Activated T-cell treated with anti-CD3 and anti-CD28 coated beads, Interleukin-2, amount 50 U/mL, for 1 hour (primary cell): Measurements from ENCODE around the gene PLEKHA6.
A peak's percentile ranks its signal among the peaks of the same experiment; 100 is the strongest.
"Not testable (repeated sequence)": the region's sequence is repeated elsewhere in the genome, so short reads cannot be mapped to it uniquely, and the experiment has no call there.

Experiments used
- DNase-seq: peaks from one replicate; pipeline ENCODE4 v3.0.0-alpha.2; 2020

PLEKHA6 gene

DNA sequence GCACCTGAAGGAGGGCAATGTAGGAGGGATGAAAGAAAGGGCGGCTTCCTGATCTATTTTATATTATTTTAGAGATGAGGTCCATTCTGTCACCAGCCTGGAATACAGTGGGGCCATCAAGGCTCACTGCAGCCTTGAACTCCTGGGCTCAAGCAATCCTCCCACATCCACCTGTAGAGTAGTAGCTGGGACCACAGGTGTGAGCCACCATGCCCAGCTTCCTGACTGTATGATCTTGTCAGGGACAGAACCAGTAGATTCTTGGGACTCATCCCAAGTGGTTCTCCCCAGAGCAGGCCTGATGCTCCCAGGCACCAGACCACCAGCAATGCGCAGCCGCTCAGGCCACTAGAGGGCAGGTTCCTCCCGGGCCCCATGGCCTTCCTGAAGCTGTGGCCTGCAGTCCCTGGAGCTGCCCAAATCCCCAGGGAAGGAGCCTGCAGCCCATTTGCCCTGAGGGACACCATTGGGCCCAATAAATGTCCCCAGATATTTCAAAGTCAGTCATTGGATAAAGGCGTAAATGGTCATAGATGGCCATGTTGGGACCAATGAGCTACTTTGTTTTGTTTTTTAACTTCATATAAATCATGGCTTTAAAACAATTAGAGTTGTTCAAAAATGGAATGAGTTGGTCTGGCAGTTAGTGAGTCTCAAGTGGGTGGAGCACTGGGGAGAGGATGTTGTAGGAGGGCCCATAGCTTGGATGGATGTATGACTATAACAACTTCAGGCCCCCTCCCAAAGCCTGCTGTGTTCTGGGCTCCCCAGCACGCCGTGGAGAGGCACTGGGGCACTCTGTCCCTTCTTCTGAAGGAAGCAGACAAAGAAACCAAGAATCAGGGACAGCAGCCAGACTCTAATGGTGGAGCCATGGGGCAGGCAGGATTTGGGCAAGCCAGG, 101.3 kb downstream of the PLEKHA6 start:
- peak; percentile 24 for DNase-seq

DNA sequence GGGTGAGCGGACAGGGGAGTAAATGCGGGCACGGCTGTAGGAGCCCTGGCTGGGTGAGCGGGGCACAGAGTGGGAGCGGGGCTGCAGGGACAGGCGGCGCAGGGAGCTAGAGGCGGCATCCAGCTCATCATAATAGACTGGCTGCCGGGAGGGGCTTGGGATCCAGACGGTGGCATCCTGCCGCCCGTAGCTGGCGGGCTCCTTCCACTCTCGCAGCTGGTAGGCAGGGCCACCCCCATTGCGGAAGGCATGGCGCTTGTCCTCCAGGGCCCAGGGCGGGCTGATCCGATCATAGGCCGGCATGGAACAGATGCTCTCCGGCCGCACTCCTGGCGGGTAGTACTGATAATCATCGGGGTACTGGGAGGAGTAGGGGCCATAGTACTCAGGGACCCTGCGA, 102.3 kb downstream of the PLEKHA6 start:
- DNase-seq = no peak

DNA sequence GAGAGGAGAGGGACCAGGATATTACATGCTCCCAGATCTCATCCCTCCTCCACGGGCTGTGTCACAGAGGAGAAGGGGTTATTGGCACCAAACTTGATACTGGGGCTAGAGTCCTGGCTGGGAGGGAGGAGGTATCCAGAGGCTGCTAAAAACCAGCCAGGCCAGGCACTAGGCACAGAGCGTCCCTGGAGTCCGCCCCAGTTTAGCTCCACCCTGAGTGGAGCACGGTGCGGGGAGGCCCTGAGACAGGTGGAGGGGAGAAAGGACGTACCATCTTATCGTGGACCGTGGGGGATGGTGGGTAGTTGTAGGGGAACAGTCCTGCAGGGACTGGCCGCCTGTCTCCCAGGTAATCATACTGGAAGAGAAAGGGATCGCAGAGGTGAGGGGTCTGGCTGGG, 103.2 kb downstream of the PLEKHA6 start:
- DNase-seq = no peak

DNA sequence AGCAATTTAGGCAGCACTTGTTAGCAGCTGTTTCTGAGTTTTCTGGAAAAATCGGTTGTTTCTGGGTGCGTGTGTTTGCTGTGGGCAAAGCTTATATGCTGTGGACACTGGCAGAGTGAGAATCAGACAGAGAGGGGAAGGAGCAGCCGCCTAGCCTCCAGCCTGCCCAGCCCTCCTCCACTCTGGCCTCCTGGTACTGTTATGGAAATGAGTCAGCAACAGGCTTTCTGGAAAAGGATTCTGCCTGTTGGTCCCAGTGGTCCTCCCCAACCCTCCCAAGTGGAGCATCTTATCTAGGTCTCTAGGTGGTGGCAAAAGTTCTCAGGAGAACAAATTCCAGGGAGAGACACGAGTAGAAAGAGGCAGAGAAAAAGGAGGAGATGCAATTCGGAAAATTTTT, 103.8 kb downstream of the PLEKHA6 start:
- DNase-seq = no peak

DNA sequence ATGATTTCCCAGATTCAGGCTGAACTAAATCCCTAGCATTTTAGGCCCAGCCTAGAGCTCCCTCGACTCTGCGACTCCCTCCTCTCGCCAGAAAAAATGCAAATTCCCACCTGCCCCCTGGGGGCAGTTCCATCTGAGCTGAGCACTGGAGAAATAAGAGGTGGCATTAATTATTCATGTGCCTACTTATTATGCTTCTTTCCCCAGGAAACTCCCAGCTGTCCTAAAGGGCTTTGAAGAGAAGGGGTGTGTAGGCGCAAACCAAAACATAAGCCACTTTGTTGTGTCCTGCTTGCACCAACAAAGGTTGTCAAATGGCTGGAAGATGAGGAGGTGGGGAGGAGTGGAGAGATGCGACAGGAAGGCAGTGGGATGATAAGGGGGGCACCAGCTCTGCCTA, 104.5 kb downstream of the PLEKHA6 start:
- DNase-seq = no peak

DNA sequence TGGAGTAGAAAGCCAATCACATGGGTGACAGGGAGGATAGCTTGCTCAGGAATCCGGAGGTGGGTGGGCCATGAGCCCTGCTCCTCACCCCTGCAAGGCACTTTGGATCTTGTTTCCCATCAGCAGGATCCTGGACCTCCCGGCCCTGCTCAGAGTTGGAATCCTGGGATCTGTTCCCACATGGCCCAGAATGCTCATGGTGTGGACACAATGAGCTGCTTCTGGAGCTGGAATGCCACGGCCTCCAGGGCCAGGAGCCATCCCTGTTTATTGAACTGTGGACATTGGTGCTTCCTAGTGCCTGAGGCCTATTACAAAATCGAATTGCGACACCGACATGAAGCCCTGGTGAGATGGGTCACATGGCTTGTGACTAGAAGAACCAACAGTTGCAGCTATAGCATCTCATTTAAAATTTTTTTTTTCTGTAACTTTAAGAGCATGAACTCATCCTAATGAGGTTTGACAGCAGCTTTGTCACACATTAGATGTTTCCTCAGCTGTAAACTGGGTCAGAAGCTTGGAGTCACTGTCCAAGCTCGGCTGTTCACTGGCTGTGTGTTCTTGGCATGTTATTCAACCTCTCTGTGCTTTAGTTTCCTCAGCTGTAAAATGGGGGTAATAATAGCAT, 105.6 kb downstream of the PLEKHA6 start:
- DNase-seq = no peak

DNA sequence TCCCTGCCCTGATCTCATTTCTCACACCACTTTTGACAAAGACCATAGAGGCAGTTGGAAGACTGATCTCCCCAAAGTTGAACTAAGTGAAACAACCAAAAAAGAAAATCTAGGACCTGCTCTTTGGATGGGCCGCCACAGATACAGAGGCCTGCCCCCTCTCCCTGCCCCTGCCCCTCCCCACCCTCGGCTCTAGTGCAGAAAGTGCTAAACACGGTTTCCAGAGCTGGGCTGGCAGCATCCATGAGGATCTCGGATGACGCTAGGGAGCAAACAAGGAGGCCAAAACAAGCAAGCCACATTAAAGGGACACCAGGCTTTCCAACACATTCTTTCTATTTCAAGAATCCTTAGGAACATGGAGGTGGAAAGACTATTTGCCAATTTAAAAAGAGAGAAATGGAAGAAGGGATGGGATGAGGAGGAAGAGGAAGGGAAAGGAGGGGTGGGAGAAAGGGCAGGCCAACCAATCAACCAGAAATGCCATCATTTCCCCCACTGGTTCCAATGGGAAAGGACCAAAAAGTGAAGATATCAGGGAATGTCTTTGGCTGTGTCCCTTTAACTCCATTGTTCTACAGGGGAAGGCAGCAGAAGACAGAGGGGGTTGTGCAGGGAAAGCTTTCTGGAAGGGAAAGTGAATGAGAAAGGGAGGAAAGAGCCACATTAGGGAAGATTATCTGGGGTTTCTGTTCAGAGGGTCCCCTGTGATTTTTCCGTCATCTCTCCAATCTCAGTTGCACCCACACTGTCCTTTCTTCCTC, 107.6 kb downstream of the PLEKHA6 start:
- DNase-seq = no peak

DNA sequence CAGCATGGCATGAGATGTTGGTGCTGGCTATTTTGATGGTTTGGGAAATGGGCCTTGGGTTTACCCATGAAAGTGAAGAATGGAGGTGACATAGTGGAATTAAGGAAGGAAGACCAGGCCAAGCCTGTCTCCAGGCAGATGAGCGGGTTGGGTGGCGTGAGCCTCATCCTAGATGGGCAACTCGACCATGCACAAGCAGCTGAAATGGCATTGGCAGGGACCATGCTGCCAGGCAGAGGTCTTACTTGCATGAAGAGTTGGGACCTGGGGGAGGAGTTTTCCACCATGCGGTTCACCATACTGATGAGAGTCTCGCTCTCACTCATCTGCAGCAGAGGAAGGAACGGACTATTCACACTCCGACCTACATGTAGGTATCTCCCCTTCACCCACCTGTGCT, 108.4 kb downstream of the PLEKHA6 start:
- DNase-seq = no peak

DNA sequence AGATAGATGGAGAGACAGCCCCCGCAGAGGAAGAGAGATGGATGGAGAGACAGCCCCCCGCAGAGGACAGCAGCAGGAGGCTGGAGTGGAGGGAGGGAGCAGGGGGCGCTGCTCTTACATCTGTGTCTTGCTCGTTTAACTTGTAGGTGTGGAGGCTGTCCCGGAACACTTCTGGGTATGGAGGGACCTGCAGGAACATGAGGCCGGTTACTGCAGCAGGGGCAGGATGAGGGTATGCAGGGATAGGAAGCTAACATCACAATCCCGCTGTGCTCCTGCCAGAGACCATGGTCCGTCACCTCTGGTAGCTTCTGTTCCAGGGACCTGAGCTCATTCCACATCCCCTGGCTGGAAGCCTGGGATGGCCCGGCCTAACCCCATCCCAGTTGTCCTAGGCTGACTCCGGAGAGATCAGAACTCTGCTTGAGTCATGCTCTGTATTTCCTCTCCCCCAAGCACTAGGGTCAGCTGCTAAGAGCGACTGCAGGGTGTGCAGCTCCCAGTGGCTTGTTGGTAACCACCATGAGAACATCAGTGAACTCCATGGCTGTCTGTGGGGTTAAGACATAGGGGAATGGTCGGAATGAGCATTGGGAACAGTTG, 109.2 kb downstream of the PLEKHA6 start:
- no peak for DNase-seq

DNA sequence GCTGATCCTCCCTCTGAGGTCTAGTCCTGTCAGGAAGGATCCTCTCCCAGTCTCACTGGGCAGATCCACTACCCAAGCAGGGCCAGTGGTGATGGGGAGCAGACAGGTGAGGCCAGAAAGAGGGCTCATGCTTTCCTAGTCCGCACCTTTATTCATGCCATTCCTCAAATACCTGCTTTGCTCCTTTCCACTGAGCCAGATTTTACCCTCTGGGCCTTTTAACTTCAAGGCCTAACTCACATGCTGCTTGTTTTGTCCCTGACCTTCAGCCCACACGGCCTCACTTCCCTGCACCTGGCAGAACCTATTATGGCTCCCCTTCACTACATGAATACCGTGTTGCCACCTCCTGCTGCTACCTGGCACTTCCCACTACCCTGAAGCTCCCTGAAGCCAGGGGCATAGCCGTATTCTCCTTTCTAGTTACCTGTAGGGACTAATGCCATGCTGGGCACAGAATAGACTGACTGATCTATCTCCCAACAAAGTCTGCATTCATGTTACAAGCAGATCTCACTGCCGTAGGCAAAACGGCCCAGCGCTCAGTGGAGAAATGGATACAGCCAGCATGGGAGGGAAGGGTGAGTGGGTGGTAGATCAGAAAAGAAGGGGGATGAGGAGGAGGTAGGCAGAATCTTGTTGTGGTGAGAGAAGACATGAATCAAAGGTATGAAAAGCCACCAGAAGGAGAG, 109.8 kb downstream of the PLEKHA6 start:
- no peak for DNase-seq

DNA sequence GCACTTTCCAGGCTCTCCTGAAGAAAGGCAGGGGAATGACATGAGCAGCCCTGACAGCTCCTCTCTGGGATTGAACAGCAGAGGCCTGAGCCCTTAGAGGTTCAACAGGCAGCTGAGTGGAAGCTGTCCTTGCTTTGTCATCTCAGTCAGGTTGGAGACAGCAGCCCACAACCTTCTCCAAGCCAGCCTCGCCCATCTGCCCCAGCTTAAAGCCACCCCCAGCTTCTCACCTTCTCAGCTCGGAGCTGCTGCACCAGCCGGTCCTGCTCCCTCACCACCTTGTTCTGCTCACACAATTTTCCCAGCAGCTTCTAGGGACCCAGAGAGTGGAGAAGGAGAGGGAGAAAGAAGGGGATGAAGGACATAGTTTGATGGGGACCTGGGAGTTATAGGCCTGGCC, 110.8 kb downstream of the PLEKHA6 start:
- no peak for DNase-seq

DNA sequence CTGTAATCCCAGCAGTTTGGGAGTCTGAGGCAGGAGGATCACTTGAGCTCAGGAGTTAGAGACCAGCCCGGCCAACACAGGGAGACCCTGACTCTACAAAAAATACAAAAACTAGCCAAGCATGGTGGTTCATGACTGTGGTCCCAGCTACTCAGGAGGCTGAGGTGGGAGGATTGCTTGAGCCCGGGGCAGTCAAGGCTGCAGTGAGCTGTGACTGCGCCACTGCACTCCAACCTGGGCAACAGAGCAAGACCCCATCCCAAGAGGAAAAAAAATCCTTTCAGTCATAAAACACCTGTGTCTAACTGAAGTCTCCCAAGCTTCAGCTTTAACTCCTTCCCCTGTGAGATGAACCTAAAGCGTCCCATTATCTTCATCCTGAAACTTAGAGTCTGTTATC, 112.9 kb downstream of the PLEKHA6 start:
- DNase-seq = no peak

DNA sequence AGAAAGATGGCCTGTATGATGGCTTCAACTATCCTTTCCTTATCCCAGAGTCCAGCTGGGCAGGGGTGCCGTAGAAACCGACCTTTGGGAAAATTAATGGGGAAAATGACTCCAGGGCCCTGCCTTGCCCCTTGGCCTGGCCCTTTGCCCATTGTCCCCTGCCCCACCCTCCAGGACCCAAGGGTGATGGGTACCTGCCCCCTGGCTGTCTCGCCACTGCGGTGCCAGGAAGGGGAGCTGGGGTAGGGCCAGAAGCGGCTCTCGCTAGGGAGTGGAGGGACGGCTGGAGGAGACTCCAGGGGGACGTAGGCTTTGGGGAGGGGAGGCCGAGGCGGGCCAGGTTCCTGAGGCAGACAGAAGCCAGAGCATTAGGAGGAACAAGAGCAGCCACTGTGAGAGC, 116.8 kb downstream of the PLEKHA6 start:
- DNase-seq = no peak

DNA sequence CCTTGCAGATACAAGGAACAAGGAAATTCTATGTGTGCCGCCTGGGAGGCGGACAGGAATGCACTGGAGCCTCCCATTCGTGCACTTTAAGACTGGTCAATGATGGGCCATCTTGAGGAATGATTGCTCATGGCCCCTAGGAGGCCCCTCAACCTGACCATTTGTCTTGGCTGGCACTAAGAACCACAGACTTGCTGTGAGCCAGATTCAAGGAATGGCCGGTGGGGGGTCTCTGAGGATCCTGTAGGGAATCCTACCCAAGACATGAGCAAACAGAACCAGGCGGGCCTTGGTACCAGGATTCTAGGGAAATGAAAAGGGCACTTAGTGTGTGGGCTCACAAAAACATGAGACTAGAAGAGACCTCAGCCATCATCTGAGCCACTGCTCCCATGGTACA, 117.8 kb downstream of the PLEKHA6 start:
- DNase-seq = no peak

DNA sequence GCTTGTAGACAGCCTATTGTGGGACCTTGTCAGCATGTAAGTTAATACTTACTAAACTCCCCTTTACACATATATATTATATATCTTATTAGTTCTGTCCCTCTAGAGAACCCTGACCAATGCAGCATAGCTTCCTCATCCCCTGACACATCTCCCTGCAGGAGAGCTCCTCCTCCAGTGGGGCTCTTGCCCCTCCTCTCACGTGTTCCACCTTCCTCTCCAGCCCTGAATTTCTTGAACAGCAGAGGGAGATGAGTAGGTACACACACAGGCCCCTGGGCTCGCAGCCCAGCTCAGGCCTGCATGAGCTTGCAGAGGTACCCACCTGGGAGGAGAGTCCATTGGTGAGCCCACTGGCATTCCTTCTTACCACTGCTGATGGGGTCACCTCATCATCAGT, 118.7 kb downstream of the PLEKHA6 start:
- no peak for DNase-seq

DNA sequence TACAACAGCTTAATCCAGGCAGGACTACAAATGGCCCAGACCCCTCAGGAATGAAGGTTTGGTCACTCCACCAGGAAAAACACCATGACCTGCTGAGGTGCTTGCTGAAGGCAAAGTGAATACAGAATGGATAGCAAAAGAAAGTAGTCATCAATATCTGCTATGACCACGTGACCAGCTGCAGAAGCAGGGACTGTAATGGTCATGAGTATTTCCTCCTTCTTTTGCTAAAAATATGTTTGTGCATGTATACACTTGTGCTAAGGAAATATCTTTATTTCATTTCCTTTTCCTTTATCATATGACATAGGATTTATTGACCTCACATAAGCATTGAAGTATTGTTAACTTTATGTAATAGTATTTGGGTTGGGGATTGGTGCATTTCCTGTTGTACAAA, 119.5 kb downstream of the PLEKHA6 start:
- DNase-seq = no peak

DNA sequence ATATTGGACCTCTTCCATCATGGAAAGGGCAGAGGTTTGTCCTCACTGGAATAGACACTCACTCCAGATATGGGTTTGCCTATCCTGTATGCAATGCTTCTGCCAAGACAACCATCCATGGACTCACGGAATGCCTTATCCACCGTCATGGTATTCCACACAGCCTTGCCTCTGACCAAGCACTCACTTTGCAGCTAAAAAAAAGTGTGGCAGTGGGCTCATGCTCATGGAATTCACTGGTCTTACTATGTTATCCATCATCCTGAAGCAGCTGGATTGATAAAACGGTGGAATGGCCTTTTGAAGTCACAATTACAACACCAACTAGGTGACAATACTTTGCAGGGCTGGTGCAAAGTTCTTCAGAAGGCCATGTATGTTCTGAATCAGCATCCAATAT, 120.3 kb downstream of the PLEKHA6 start:
- not testable (repeated sequence) for DNase-seq

DNA sequence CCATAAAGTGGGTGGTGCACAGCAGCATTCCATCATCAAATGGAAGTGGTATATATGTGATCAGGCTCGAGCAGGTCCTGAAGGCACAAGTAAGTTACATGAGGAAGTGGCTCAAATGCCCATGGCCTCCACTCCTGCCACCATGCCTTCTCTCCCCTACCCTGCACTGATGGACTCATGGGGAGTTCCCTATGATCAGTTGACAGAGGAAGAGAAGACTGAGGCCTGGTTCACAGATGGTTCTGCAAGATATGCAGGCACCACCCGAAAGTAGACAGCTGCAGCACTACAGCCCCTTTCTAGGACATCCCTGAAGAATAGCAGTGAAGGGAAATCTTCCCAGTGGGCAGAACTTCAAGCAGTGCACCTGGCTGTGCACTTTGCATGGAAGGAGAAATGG, 121.2 kb downstream of the PLEKHA6 start:
- not testable (repeated sequence) for DNase-seq

DNA sequence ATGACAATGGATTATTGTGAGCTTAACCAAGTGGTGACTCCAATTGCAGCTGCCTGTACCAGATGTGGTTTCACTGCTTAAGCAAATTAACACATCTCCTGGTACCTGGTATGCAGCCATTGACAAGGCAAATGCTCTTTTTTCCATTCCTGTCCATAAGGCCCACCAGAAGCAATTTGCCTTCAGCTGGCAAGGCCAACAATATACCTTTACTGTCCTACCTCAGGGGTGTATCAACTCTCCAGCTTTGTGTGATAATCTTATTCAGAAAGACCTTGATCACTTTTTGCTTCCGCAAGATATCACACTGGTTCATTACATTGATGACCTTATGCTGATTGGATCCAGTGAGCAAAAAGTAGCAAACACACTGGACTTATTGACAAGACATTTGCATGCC, 122.2 kb downstream of the PLEKHA6 start:
- DNase-seq = not testable (repeated sequence)

DNA sequence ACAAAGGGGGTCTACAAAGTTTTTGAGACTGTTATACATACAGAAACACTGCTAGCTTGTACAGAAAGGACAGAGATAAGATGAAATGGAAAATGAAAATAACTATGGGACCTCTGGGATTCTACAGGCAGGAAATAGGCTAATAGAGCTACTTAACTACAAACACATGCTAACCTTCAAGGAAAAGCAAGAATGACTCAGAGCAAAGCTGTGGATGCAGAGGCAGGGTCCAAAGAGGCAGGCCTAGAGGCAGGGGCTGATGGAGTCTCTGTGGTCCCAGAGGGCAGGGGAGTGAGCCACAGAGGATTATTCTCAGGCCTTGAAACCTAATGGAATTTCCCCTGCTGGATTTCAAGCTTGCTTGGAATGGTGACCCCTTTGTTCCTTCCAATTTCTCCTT, 127.2 kb downstream of the PLEKHA6 start:
- DNase-seq = no peak

DNA sequence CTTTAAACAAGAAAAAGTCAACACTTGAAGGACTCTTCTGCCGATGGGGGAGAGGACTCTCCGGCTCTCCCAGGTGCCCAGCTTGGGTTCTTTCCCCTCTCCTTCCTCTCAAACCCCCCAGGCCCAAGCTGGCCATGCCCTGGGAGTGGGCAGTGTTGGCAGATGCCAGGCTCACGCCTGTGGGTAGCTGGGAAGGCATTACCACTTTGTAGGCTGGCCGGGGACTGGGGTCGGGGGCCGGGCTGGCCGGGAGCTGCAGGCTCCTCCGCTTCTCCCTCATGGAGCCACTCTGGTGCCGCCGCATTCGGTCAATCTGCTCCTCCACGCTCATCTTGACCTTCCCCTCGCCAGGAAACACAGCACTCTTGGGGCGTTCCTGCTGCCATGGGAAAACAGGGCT, 129.5 kb downstream of the PLEKHA6 start:
- no peak for DNase-seq

DNA sequence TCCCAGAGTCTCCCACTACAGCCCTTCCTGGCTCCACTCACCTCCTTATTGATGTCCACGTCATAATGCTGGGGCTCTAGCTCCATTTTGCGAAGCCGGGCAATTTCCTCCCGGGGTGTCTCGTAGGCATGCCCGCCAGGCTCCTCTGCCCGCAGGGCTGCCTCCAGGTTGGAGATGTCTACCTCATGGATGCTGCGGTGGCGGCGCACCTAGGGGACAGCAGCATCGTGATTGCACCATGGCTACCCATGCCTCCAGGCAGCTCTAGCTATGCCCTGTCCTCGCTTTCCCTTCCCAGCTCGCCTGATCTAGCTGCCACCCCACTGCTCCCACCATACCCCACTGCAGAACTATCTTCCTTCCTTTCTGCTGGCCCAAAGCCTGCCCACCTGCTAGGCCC, 130.8 kb downstream of the PLEKHA6 start:
- DNase-seq = no peak
